Fibroblast of lung (primary cell): ENCODE results near the gene DYNLT3.

Experiments used
- CTCF ChIP-seq, 2 donors: IDR thresholded peaks in 1 of 2; conservative IDR thresholded peaks in 1 of 2; 1 replicate in 1 of 2; 2 replicates in 1 of 2; pipeline ENCODE4 v1.5.1; 2011 to 2012; ENCODE audit warnings: low read length in 2 of 2, control low read depth in 1 of 2, inconsistent platforms in 1 of 2, low read depth in 1 of 2, mild to moderate bottlenecking in 1 of 2
- EZH2 ChIP-seq: IDR thresholded peaks from 2 replicates; pipeline ENCODE4 v1.5.1; 2012; ENCODE audit warnings: low read length, control low read depth, mild to moderate bottlenecking; ENCODE audit errors: missing control alignments

- TF ChIP-seq CTCF (conservative IDR thresholded peaks at IDR 0.05 in 1 of 2, IDR thresholded peaks at IDR 0.05 in 1 of 2; ENCODE audit: low read depth in 1 of 2, low read length in 2 of 2) (no peak), EZH2 (no peak)
Observed at GRCh38 chrX:37867536-37868153, 20.3 kb upstream of the DYNLT3 start.
